IMR-90 (cell line): ENCODE results near the gene SAA4.

Source experiments
- CEBPB ChIP-seq: IDR thresholded peaks from 2 replicates; pipeline ENCODE4 v1.6.1; 2012; ENCODE audit warnings: low read depth, low read length, improper control_type of control experiment
- CTCF ChIP-seq: conservative IDR thresholded peaks from 2 replicates; pipeline ENCODE4 v1.5.1; 2012; ENCODE audit warnings: mild to moderate bottlenecking, low read depth, low read length, improper control_type of control experiment
- ELK1 ChIP-seq: fragments of 150-350 bp; IDR thresholded peaks from 2 replicates; pipeline ENCODE4 v1.6.1; 2016; ENCODE audit warnings: low read depth, mild to moderate bottlenecking, low read length, moderate library complexity, borderline replicate concordance
- MXI1 ChIP-seq: IDR thresholded peaks from 2 replicates; pipeline ENCODE4 v1.6.1; 2012; ENCODE audit warnings: low read depth, mild to moderate bottlenecking, low read length, moderate library complexity, borderline replicate concordance
- POLR2A ChIP-seq: IDR thresholded peaks from 2 replicates; pipeline ENCODE4 v1.6.1; 2012; ENCODE audit warnings: mild to moderate bottlenecking, low read depth, low read length
- RCOR1 ChIP-seq: IDR thresholded peaks from 2 replicates; pipeline ENCODE4 v1.6.1; 2012; ENCODE audit warnings: mild to moderate bottlenecking, low read length, improper control_type of control experiment; ENCODE audit not compliant: insufficient replicate concordance
- TF ChIP-seq, protein P1 (sequence below): fragments of 150-350 bp; IDR thresholded peaks from 2 replicates; pipeline ENCODE4 v1.6.1; 2017; ENCODE audit warnings: mild to moderate bottlenecking, antibody characterized with exemption, low read length, low read depth

- no peak for TF ChIP-seq POLR2A
- TF ChIP-seq, protein P1, sequence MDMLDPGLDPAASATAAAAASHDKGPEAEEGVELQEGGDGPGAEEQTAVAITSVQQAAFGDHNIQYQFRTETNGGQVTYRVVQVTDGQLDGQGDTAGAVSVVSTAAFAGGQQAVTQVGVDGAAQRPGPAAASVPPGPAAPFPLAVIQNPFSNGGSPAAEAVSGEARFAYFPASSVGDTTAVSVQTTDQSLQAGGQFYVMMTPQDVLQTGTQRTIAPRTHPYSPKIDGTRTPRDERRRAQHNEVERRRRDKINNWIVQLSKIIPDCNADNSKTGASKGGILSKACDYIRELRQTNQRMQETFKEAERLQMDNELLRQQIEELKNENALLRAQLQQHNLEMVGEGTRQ = no peak
- no peak for TF ChIP-seq CTCF
- TF ChIP-seq RCOR1 = no peak
- no peak for TF ChIP-seq CEBPB
- TF ChIP-seq ELK1 = no peak
- no peak for TF ChIP-seq MXI1
Observed at GRCh38 chr11:18245396-18245795, 8.8 kb upstream of the SAA4 start.
